C4-2B (cell line): ENCODE data around the gene ALDH9A1.
A peak's percentile ranks its signal among the peaks of the same experiment; 100 is the strongest.

Experiments
- H3K27ac ChIP-seq: fragments of 450-650 bp; 2 replicates; pipeline ENCODE4 v1.5.1; 2017
- CTCF ChIP-seq: fragments of 450-650 bp; conservative IDR thresholded peaks from 2 replicates; pipeline ENCODE4 v1.5.1; 2017; ENCODE audit warnings: mild to moderate bottlenecking
- ZFX ChIP-seq: fragments of 450-650 bp; IDR thresholded peaks from 2 replicates; pipeline ENCODE4 v1.6.1; 2017

ALDH9A1 gene

GRCh38 chr1:165632491-165632890 is 65.9 kb downstream of the ALDH9A1 start:
- no peak overlapping the region for H3K27ac ChIP-seq

GRCh38 chr1:165632152-165632469 is 66.3 kb downstream of the ALDH9A1 start:
- TF ChIP-seq CTCF (no peak), ZFX (no peak)
- H3K27ac ChIP-seq = peak overlapping the region; percentile 79

More at GRCh38 chr1:165632491-165632890, 65.9 kb downstream of the ALDH9A1 start:
- TF ChIP-seq ZFX (no peak), CTCF (no peak)

GRCh38 chr1:165631342-165632151 is 66.8 kb downstream of the ALDH9A1 start:
- TF ChIP-seq ZFX = no peak
- TF ChIP-seq CTCF = no peak
- H3K27ac ChIP-seq = peak overlapping the region; percentile 79

GRCh38 chr1:165630629-165631341 is 67.6 kb downstream of the ALDH9A1 start, which contains the start of gene MGST3:
Gene MGST3 (plus strand): TSS chr1:165631234. CDS start chr1:165649848, 18,614 bp downstream.
- no peak for TF ChIP-seq CTCF
- TF ChIP-seq ZFX = peak; percentile 82
- H3K27ac ChIP-seq = peak within 1 kb of the TSS; percentile 79

GRCh38 chr1:165629848-165630628 is 68.3 kb downstream of the ALDH9A1 start:
- H3K27ac ChIP-seq = peak overlapping the region; percentile 79

GRCh38 chr1:165629151-165629550 is 69.2 kb downstream of the ALDH9A1 start:
- TF ChIP-seq ZFX = no peak
- no peak for TF ChIP-seq CTCF
- no peak overlapping the region for H3K27ac ChIP-seq

More at GRCh38 chr1:165629848-165630628, 68.3 kb downstream of the ALDH9A1 start:
- no peak for TF ChIP-seq ZFX
- no peak for TF ChIP-seq CTCF
